Stimulated activated CD4-positive, alpha-beta T cell treated with anti-CD3 and anti-CD28 coated beads, Interleukin-2, amount 100 ng/mL, for 48 hours (primary cell): ENCODE data around the gene LRP3.

Source experiments
- DNase-seq, 2 donors: peaks; one replicate each; pipeline ENCODE4 v3.0.0-alpha.2; 2020

LRP3 gene

GRCh38 chr19:33240181-33240771 is 46.1 kb downstream of the LRP3 start:
- DNase-seq = no peak

- DNase-seq = no peak
These were observed 47.0 kb downstream of the LRP3 start for GRCh38 chr19:33241091-33241529.

- DNase-seq = no peak
These were observed 47.5 kb downstream of the LRP3 start for GRCh38 chr19:33241530-33242101.

- no peak for DNase-seq
These were observed 48.0 kb downstream of the LRP3 start for GRCh38 chr19:33242131-33242530.

GRCh38 chr19:33242911-33243310 is 48.8 kb downstream of the LRP3 start:
- no peak for DNase-seq

- DNase-seq = no peak
These were observed 52.0 kb downstream of the LRP3 start for GRCh38 chr19:33245948-33246708.

- no peak for DNase-seq
These were observed 52.7 kb downstream of the LRP3 start for GRCh38 chr19:33246709-33247440.

GRCh38 chr19:33247441-33247819 is 53.3 kb downstream of the LRP3 start:
- DNase-seq = no peak

GRCh38 chr19:33248104-33248503 is 54.0 kb downstream of the LRP3 start:
- DNase-seq = no peak

GRCh38 chr19:33248553-33248953 is 54.4 kb downstream of the LRP3 start:
- no peak for DNase-seq

GRCh38 chr19:33248954-33249613 is 55.0 kb downstream of the LRP3 start:
- DNase-seq = no peak

GRCh38 chr19:33249740-33250366 is 55.7 kb downstream of the LRP3 start:
- no peak for DNase-seq

GRCh38 chr19:33250500-33250899 is 56.4 kb downstream of the LRP3 start:
- DNase-seq = no peak

GRCh38 chr19:33251076-33251475 is 56.9 kb downstream of the LRP3 start:
- DNase-seq = no peak

GRCh38 chr19:33251526-33252090 is 57.5 kb downstream of the LRP3 start:
- DNase-seq = no peak

- no peak for DNase-seq
These were observed 58.4 kb downstream of the LRP3 start for GRCh38 chr19:33252418-33252962.

- no peak for DNase-seq
These were observed 58.8 kb downstream of the LRP3 start for GRCh38 chr19:33252971-33253370.

- no peak for DNase-seq
These were observed 60.2 kb downstream of the LRP3 start for GRCh38 chr19:33254245-33254824.

GRCh38 chr19:33255781-33256180 is 61.7 kb downstream of the LRP3 start:
- no peak for DNase-seq

GRCh38 chr19:33256261-33256660 is 62.1 kb downstream of the LRP3 start:
- DNase-seq = no peak

- no peak for DNase-seq
These were observed 63.7 kb downstream of the LRP3 start for GRCh38 chr19:33257828-33258227.
